ENCODE data around the gene ATP6V1C2. TPM values are rescaled to one million over a fixed set of nuclear protein-coding genes. Genes with fewer than 3 reads are reported as not detected.

Gene ATP6V1C2
- total and polyA plus RNA-seq, 2 donors from 2014 or later = 4.2 to 38.0 TPM

GRCh38 chr2:10784719-10785118, 63.3 kb downstream of the ATP6V1C2 start:
- no peak for TF ChIP-seq CTCF (IDR thresholded peaks at IDR 0.05; ENCODE audit: borderline replicate concordance, extremely low read depth, insufficient read depth)
- Histone ChIP-seq H3K9me3 (ENCODE audit: control insufficient read depth in 2 of 3, insufficient read depth in 1 of 3, low read length in 3 of 3) (no peaks in the 10 kb centered on the region), H3K36me3 (ENCODE audit: control insufficient read depth in 2 of 3, insufficient read depth in 3 of 3, low read length in 3 of 3) (peaks cover 15 to 59% (median 41%) of the 10 kb centered on the region in 3 donors), H3K27ac (ENCODE audit: low read depth in 2 of 2, low read length in 2 of 2) (no peak overlapping the region), H3K4me1 (ENCODE audit: control insufficient read depth in 2 of 3, insufficient read depth in 2 of 3, low read depth in 1 of 3, low read length in 3 of 3) (peaks cover 0 to 10% (median 4%) of the 10 kb centered on the region in 3 donors), H3K9ac (ENCODE audit: low read length in 3 of 3) (no peak overlapping the region), H3K27me3 (ENCODE audit: control insufficient read depth, insufficient read depth, low read length) (no peaks in the 10 kb centered on the region), H3K4me3 (ENCODE audit: low read length in 3 of 3) (no peak overlapping the region)
- FAIRE-seq (no peak), DNase-seq (peak in 1 of 5 donors; percentile 34)
- intact Hi-C loops (cut with DNase I) = no loop called here

GRCh38 chr2:10785260-10785659, 63.8 kb downstream of the ATP6V1C2 start:
- Histone ChIP-seq H3K36me3 (ENCODE audit: control insufficient read depth in 2 of 3, insufficient read depth in 3 of 3, low read length in 3 of 3) (peaks cover 15 to 60% (median 38%) of the 10 kb centered on the region in 3 donors), H3K9me3 (ENCODE audit: control insufficient read depth in 2 of 3, insufficient read depth in 1 of 3, low read length in 3 of 3) (no peaks in the 10 kb centered on the region), H3K4me3 (ENCODE audit: low read length in 3 of 3) (no peak overlapping the region), H3K4me1 (ENCODE audit: control insufficient read depth in 2 of 3, insufficient read depth in 2 of 3, low read depth in 1 of 3, low read length in 3 of 3) (peaks cover 0 to 12% (median 4%) of the 10 kb centered on the region in 3 donors), H3K27me3 (ENCODE audit: control insufficient read depth, insufficient read depth, low read length) (no peaks in the 10 kb centered on the region), H3K27ac (ENCODE audit: low read depth in 2 of 2, low read length in 2 of 2) (no peak overlapping the region), H3K9ac (ENCODE audit: low read length in 3 of 3) (no peak overlapping the region)
- DNase-seq = peak in 1 of 5 donors; percentile 35
- no peak for FAIRE-seq
- TF ChIP-seq CTCF (IDR thresholded peaks at IDR 0.05; ENCODE audit: borderline replicate concordance, extremely low read depth, insufficient read depth) = no peak
- intact Hi-C loops (cut with DNase I) = no loop called here

- no peak for DNase-seq
- H3K9ac ChIP-seq (ENCODE audit: low read length in 3 of 3) = no peak overlapping the region
- H3K27ac ChIP-seq (ENCODE audit: low read depth in 2 of 2, low read length in 2 of 2) = no peak overlapping the region
These were observed 65.0 kb downstream of the ATP6V1C2 start for GRCh38 chr2:10786240-10786982.

More at GRCh38 chr2:10786240-10786982, 65.0 kb downstream of the ATP6V1C2 start:
- FAIRE-seq = no peak
- H3K9me3 ChIP-seq (ENCODE audit: control insufficient read depth in 2 of 3, insufficient read depth in 1 of 3, low read length in 3 of 3) = no peaks in the 10 kb centered on the region
- TF ChIP-seq CTCF (IDR thresholded peaks at IDR 0.05; ENCODE audit: borderline replicate concordance, extremely low read depth, insufficient read depth) = no peak
- H3K36me3 ChIP-seq (ENCODE audit: control insufficient read depth in 2 of 3, insufficient read depth in 3 of 3, low read length in 3 of 3) = peaks cover 17 to 61% (median 41%) of the 10 kb centered on the region in 3 donors
- H3K4me3 ChIP-seq (ENCODE audit: low read length in 3 of 3) = no peak overlapping the region
- H3K27me3 ChIP-seq (ENCODE audit: control insufficient read depth, insufficient read depth, low read length) = no peaks in the 10 kb centered on the region
- peaks cover 0 to 14% (median 4%) of the 10 kb centered on the region in 3 donors for H3K4me1 ChIP-seq (ENCODE audit: control insufficient read depth in 2 of 3, insufficient read depth in 2 of 3, low read depth in 1 of 3, low read length in 3 of 3)
- intact Hi-C loops (cut with DNase I) = no loop called here

Data from kidney (tissue), 14 donors.